Endometrial microvascular endothelial cells (primary cell): ENCODE results near the gene OSBP2. TPM values are rescaled to one million over a fixed set of nuclear protein-coding genes. Genes with fewer than 3 reads are reported as not detected.
"Not testable (repeated sequence)": the region's sequence is repeated elsewhere in the genome, so short reads cannot be mapped to it uniquely, and the experiment has no call there.

ENCODE experiments used
- in situ Hi-C: cut with HindIII; loops from 2 replicates; pipeline ENCODE4 v1.10.0; 2017; ENCODE audit warnings: low sequenced_read_pairs, low pct_unique_long_range_greater_than_20kb; ENCODE audit errors: inconsistent ontology term
- total RNA-seq: library from RNA; depleted of rRNA; stranded (reverse); fragments of >200 nt; gene quantifications from one replicate; pipeline ENCODE4 v1.2.3, GENCODE V29; 2015; ENCODE audit errors: inconsistent ontology term

The OSBP2 gene
- total RNA-seq, 1 donor from 2014 or later = 4.9 TPM

GRCh38 chr22:30705710-30706651, 11.3 kb downstream of the OSBP2 start:
- in situ Hi-C loops = no loop called here

DNA sequence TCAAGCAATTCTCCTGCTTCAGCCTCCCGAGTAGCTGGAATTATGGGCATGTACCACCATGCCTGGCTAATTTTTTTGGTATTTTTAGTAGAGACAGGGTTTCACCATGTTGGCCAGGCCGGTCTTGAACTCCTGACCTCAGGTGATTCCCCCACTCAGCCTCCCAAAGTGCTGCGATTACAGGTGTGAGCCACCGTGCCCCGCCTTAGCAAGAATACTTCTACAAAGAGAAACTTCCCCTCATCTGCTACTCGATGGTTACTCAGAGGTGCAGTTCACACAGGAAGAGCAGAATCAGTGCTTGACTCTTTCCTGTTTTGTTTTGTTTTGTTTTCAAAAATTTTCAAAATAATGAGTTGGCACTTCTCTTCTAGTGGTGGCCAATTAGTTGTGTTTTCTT, 15.3 kb downstream of the OSBP2 start:
- in situ Hi-C loops = not testable (repeated sequence)

DNA sequence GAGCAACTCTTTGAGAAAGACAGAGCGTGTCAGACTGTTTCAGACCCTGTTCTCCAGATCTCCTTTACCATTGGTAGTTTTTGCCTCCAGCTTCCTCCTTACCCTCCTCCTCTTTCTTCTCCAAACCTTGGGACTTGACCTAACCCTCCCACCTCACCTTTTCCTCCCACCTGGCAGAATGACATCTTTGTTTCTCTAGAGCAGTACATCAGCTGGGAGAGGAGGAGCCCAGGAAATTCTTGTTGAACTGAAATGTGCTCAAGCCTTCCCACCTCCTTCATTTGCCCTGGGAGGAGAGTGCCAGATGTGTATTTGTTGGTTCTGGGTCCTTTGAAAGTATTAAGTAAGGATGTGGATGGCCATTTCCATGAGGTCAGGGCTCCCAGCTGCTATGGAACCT, 17.4 kb downstream of the OSBP2 start:
- in situ Hi-C loops = no loop called here

DNA sequence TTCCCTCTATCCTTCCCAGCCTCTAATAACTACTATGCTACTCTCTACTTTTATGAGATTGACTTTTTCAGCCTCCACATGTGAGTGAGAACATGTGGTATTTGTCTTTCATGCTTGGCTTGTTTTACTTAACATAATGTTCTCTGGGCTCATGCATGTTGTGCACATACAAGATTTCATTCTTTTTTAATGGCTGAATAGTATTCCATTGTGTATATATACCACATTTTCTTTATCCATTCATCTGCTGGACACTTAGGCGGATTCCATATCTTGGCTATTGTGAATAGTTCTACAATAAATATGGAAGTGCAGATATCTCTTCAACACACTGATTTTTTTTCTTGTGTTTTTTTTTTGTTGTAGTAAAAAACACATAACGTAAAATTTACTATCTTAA, 19.4 kb downstream of the OSBP2 start:
- in situ Hi-C loops = no loop called here

GRCh38 chr22:30717331-30717921, 22.8 kb downstream of the OSBP2 start:
- in situ Hi-C loops = no loop called here

- in situ Hi-C loops = no loop called here
Observed at GRCh38 chr22:30717952-30718351, 23.3 kb downstream of the OSBP2 start.

GRCh38 chr22:30718491-30718890, 23.8 kb downstream of the OSBP2 start:
- in situ Hi-C loops = no loop called here

GRCh38 chr22:30718938-30719337, 24.3 kb downstream of the OSBP2 start:
- in situ Hi-C loops = no loop called here

DNA sequence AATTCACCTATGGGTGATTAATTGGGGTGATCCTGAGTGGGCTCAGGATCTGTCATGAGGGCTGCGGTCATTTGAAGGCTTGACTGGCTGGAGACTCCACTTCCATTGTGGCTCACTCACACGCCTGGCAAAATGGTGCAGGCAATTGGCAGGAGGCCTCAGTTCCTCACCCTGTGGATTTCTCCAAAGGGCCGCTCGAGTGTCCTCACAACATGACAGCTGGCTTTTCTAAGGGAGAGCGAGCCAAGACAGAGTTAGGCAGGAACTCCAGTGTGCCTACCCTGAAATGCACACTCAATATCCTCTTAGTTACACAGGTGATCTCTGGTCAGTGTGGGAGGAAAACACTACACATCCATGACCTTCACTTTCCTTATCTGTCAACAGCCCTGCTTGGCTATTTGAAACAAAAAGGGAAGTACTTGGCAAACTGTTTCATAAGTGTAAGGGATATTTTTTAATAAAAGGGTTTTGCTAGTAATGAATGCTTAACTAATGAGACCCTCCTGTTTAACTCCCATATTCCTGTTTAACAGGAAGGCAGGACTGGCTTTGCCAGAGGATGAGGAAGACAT, 25.7 kb downstream of the OSBP2 start:
- in situ Hi-C loops = no loop called here

- in situ Hi-C loops = no loop called here
Observed at GRCh38 chr22:30721741-30722140, 27.1 kb downstream of the OSBP2 start.

DNA sequence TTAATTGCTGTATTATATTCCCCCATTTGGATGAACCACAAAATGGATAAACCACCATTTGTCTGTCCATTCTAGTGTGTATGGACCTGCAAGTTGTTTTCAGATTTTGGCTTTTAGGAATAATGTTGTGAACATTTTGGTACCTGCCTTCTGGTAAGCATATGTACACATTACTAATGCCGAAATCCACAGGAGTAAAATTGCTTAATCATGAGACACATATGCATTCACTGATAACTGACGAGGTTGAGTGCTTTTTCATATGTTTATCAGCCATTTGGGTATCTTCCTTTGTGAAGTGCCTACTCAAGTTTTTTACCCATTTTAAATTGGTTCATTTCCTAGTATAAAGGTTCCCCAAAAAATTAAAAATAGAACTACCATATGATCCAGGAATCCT, 34.2 kb downstream of the OSBP2 start:
- in situ Hi-C loops = no loop called here

- in situ Hi-C loops = no loop called here
Observed at GRCh38 chr22:30731658-30732057, 37.0 kb downstream of the OSBP2 start.

DNA sequence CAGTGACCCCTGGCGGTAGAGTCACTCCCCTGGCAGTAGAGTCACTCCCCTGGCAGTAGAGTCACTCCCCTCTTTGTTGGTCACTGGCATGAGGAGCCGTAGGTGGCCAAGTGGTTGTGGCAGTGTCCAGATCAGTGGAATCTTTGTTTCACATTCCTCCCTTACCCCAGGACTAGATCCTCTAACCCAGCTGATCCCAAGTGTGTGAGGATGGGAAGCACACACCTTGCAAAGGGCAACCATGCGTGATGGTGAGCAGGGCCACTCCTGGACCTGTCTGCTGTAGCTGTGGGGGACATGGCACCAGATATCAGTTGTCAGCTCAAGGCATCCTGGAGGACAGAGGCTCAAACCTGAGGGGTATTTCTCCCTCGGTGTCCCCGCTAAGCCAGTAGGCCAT, 37.8 kb downstream of the OSBP2 start:
- in situ Hi-C loops = no loop called here

- in situ Hi-C loops = no loop called here
Observed at GRCh38 chr22:30733181-30733631, 38.5 kb downstream of the OSBP2 start.

DNA sequence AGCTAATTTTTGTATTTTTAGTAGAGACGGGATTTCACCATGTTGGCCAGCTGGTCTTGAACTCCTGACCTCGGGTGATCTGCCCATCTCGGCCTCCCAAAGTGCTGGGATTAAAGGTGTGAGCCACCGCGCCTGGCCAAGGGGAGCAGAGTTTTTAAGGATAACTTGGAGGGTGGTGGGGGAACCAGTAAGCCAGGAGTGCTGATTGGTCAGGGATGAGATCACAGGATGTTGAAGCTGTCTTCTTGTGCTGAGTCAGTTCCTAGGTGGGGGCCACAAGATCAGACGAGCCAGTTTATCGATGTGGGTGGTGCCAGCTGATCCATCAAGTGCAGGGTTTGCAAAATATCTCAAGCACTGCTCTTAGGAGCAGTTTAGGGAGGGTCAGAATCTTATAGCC, 45.3 kb downstream of the OSBP2 start:
- in situ Hi-C loops = not testable (repeated sequence)

- in situ Hi-C loops = not testable (repeated sequence)
Observed at GRCh38 chr22:30740511-30740910, 45.8 kb downstream of the OSBP2 start.

DNA sequence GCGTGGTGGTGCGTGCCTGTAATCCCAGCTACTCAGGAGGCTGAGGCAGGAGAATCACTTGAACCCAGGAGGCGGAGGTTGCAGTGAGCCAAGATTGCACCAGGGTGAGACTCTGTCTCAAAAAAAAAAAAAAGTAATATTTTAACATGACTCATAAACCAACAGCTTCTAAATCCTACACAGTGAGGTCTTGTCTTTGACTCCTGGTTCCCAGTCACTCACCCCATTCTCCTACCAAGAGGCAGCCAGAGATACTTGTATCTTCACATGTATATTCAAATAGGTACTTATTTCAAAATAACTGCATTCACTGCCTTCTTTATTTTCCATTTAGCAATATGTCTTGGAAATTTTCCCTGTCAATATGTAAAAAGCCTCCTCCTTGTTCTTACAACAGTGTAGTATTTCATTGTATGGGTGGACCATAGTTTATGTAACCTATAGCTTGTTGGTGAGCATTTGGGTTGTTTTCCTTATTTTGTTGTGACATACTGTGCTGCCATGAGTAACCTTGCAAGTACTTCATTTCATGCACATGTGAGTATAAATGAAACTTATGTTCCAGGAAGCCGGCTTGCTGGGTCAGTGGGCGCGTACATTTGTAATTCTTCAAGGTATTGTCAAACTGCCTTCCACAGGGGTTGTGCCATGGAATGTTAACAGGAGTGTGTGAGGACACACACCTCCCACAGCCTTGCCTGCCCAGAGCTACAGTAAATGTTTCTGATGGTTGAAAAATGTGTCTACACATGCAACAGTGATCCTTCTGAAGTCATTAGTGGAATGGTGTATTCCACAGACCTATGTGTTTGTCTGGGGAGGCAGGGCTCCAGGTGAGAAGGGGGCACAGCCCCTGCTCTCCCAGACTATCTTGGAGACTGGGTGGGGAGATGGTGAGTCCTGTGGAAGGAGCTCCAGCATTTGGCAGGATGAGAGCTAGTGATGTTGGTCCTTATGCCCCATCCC, 47.9 kb downstream of the OSBP2 start:
- in situ Hi-C loops = no loop called here

DNA sequence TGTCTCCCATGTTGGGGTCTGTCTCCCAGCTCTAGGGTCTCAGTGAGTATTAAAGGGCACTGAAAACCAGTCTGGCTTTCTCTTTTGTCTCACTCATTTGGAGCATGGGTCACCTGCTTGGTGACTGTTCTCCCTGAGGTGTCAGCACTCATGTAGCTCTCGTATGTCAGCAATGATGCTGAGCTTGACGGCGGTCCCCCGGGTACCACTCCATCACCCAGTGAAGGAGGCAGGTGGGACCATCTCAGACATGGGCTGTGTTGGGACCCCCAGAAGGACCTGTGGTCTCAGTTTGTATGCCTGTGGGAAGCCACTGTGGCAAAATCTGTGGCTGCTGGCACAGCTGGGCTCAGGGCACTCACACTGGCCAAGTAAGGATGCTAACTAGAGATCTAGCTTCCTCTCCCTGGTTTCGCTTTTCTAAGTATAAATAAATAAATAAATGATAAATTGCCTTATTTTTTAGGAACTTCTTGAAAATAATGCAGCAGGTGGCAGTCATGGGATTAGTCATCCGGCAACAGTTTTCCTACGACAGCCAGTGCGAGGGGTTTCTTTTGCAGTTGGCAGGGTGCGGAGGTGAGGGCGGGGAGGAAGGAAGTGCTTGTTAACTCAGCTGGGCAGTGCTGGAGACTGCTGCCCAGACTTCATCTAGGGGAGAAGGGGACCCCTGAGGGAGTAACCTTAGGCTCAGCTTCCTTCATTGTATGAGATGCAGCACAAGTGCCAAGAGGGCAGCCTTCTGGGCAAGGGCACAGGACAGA, 48.8 kb downstream of the OSBP2 start:
- in situ Hi-C loops = no loop called here
